HG03439 (cell line): ENCODE measurements around the gene KBTBD6.
A peak's percentile ranks its signal among the peaks of the same experiment; 100 is the strongest.
"Not testable (repeated sequence)": the region's sequence is repeated elsewhere in the genome, so short reads cannot be mapped to it uniquely, and the experiment has no call there.

ENCODE experiments used
- ATAC-seq: cut with Tn5 transposase; IDR thresholded peaks from one replicate; pipeline ENCODE4 v1.9.1; 2021; ENCODE audit warnings: mild to moderate bottlenecking, moderate library complexity; ENCODE audit not compliant: unreplicated experiment

The KBTBD6 gene

GRCh38 chr13:41136396-41137031, 3.9 kb upstream of the KBTBD6 start:
- ATAC-seq, result no peak

- ATAC-seq, result no peak
Measured at GRCh38 chr13:41133951-41134350, 1.3 kb upstream of the KBTBD6 start.

GRCh38 chr13:41131660-41132511, 716 bp downstream of the KBTBD6 start:
- peak; percentile 20 for ATAC-seq

GRCh38 chr13:41131189-41131588, 1.4 kb downstream of the KBTBD6 start:
- ATAC-seq, result not testable (repeated sequence)

- ATAC-seq, result no peak
Measured at GRCh38 chr13:41130356-41130755, 2.2 kb downstream of the KBTBD6 start.

GRCh38 chr13:41127701-41128100, 4.9 kb downstream of the KBTBD6 start:
- no peak for ATAC-seq

- ATAC-seq, result no peak
Measured at GRCh38 chr13:41122838-41123237, 9.8 kb downstream of the KBTBD6 start.

GRCh38 chr13:41117869-41118268, 14.7 kb downstream of the KBTBD6 start:
- no peak for ATAC-seq

- no peak for ATAC-seq
Measured at GRCh38 chr13:41111454-41111853, 21.1 kb downstream of the KBTBD6 start.

- no peak for ATAC-seq
Measured at GRCh38 chr13:41107584-41108014, 25.0 kb downstream of the KBTBD6 start.

- no peak for ATAC-seq
Measured at GRCh38 chr13:41107104-41107571, 25.5 kb downstream of the KBTBD6 start.

GRCh38 chr13:41099986-41100385, 32.6 kb downstream of the KBTBD6 start:
- ATAC-seq, result no peak

- no peak for ATAC-seq
Measured at GRCh38 chr13:41098761-41099160, 33.8 kb downstream of the KBTBD6 start.

- not testable (repeated sequence) for ATAC-seq
Measured at GRCh38 chr13:41095681-41096080, 36.9 kb downstream of the KBTBD6 start.

GRCh38 chr13:41085961-41086585, 46.5 kb downstream of the KBTBD6 start:
- ATAC-seq, result no peak

- no peak for ATAC-seq
Measured at GRCh38 chr13:41079725-41080124, 52.9 kb downstream of the KBTBD6 start.
